Vagina (tissue), 2 donors: ENCODE results near the gene SIDT1. TPM values are rescaled to one million over a fixed set of nuclear protein-coding genes. Genes with fewer than 3 reads are reported as not detected.

Experiments
- DNase-seq, 2 donors: peaks; one replicate each; pipeline ENCODE4 v3.0.0-alpha.2; 2017; ENCODE audit errors: extremely low spot score in 2 of 2
- H3K27ac ChIP-seq: fragments of 200-600 bp; sonication (generic); one replicate; pipeline ENCODE4 v1.5.1; 2019
- H3K27me3 ChIP-seq: fragments of 200-600 bp; sonication (generic); one replicate; pipeline ENCODE4 v1.5.1; 2019
- H3K36me3 ChIP-seq, 2 donors: fragments of 200-600 bp; sonication (generic); one replicate each; pipeline ENCODE4 v1.5.1; 2017 to 2019
- H3K4me1 ChIP-seq: fragments of 200-600 bp; sonication (generic); one replicate; pipeline ENCODE4 v1.5.1; 2019
- H3K4me3 ChIP-seq, 2 donors: fragments of 200-600 bp; sonication (generic); 1 replicate in 1 of 2; 2 replicates in 1 of 2; pipeline ENCODE4 v1.5.1; 2016 to 2019
- H3K9me3 ChIP-seq: fragments of 200-600 bp; sonication (generic); one replicate; pipeline ENCODE4 v1.5.1; 2019
- CTCF ChIP-seq, 3 experiments: fragments of 450-650 bp in 2 of 3; fragments of 200-600 bp in 1 of 3; sonication (generic) in 1 of 3; IDR thresholded peaks; one replicate each; pipeline ENCODE4 v1.5.1; 2017 to 2019; ENCODE audit warnings: antibody characterized with exemption in 3 of 3, mild to moderate bottlenecking in 2 of 3, moderate library complexity in 2 of 3
- POLR2A ChIP-seq, 2 donors: fragments of 450-650 bp; IDR thresholded peaks; one replicate each; pipeline ENCODE4 v1.6.1; 2017; ENCODE audit warnings: antibody characterized with exemption in 2 of 2, mild to moderate bottlenecking in 2 of 2, moderate library complexity in 2 of 2
- POLR2AphosphoS5 ChIP-seq, 2 donors: sonication (generic); formaldehyde crosslinking; IDR thresholded peaks; one replicate each; pipeline ENCODE4 v1.9.0; 2017; ENCODE audit warnings: antibody characterized with exemption in 2 of 2, mild to moderate bottlenecking in 2 of 2, low read depth in 1 of 2; ENCODE audit not compliant: insufficient read depth in 1 of 2
- intact Hi-C: fragments of 100-400 bp; cut with DNase I; formaldehyde crosslinking; loops from one replicate; pipeline ENCODE4 v1.15.1; 2023
- total RNA-seq: library from RNA; depleted of rRNA; stranded (reverse); fragments of >200 nt; gene quantifications from one replicate; pipeline ENCODE4 v1.2.3, GENCODE V29; 2016

Gene SIDT1
- total RNA-seq, 1 donor from 2014 or later, result 44.0 TPM

- Histone ChIP-seq H3K4me3 (no peak overlapping the region), H3K9me3 (no peaks in the 10 kb centered on the region), H3K27me3 (no peaks in the 10 kb centered on the region), H3K27ac (no peak overlapping the region), H3K4me1 (no peaks in the 10 kb centered on the region), H3K36me3 (peaks cover 0 to 25% of the 10 kb centered on the region in 2 donors)
- TF ChIP-seq POLR2A (IDR thresholded peaks at IDR 0.05), result no peak
- no peak for TF ChIP-seq POLR2AphosphoS5 (IDR thresholded peaks at IDR 0.05; ENCODE audit: insufficient read depth in 1 of 2, low read depth in 1 of 2)
- no peak for TF ChIP-seq CTCF (IDR thresholded peaks at IDR 0.05)
- DNase-seq, result no peak
- intact Hi-C loops, result no loop called here
Measured at GRCh38 chr3:113663761-113664160, 131.4 kb downstream of the SIDT1 start.

GRCh38 chr3:113664523-113665094, 132.3 kb downstream of the SIDT1 start:
- H3K36me3 ChIP-seq, result peaks cover 0 to 22% of the 10 kb centered on the region in 2 donors
- no peaks in the 10 kb centered on the region for H3K4me1 ChIP-seq
- H3K4me3 ChIP-seq, result no peak overlapping the region
- intact Hi-C loops, result no loop called here
- H3K27ac ChIP-seq, result no peak overlapping the region
- TF ChIP-seq CTCF (IDR thresholded peaks at IDR 0.05) (no peak), POLR2AphosphoS5 (IDR thresholded peaks at IDR 0.05; ENCODE audit: insufficient read depth in 1 of 2, low read depth in 1 of 2) (no peak), POLR2A (IDR thresholded peaks at IDR 0.05) (no peak)
- no peaks in the 10 kb centered on the region for H3K9me3 ChIP-seq
- H3K27me3 ChIP-seq, result no peaks in the 10 kb centered on the region
- DNase-seq, result no peak

GRCh38 chr3:113668015-113668414, 135.7 kb downstream of the SIDT1 start:
- Histone ChIP-seq H3K9me3 (no peaks in the 10 kb centered on the region), H3K36me3 (peaks cover 0 to 6% of the 10 kb centered on the region in 2 donors), H3K27me3 (no peaks in the 10 kb centered on the region), H3K4me1 (no peaks in the 10 kb centered on the region), H3K27ac (no peak overlapping the region), H3K4me3 (no peak overlapping the region)
- no peak for DNase-seq
- no peak for TF ChIP-seq CTCF (IDR thresholded peaks at IDR 0.05)
- no peak for TF ChIP-seq POLR2AphosphoS5 (IDR thresholded peaks at IDR 0.05; ENCODE audit: insufficient read depth in 1 of 2, low read depth in 1 of 2)
- no peak for TF ChIP-seq POLR2A (IDR thresholded peaks at IDR 0.05)
- intact Hi-C loops, result no loop called here

GRCh38 chr3:113673593-113673992, 141.2 kb downstream of the SIDT1 start:
- Histone ChIP-seq H3K4me3 (no peak overlapping the region), H3K27ac (no peak overlapping the region), H3K36me3 (peaks cover 0 to 21% of the 10 kb centered on the region in 2 donors), H3K9me3 (no peaks in the 10 kb centered on the region), H3K4me1 (no peaks in the 10 kb centered on the region), H3K27me3 (no peaks in the 10 kb centered on the region)
- TF ChIP-seq POLR2AphosphoS5 (IDR thresholded peaks at IDR 0.05; ENCODE audit: insufficient read depth in 1 of 2, low read depth in 1 of 2), result no peak
- TF ChIP-seq POLR2A (IDR thresholded peaks at IDR 0.05), result no peak
- no peak for TF ChIP-seq CTCF (IDR thresholded peaks at IDR 0.05)
- no peak for DNase-seq
- intact Hi-C loops, result no loop called here

GRCh38 chr3:113676261-113676660, 143.9 kb downstream of the SIDT1 start:
- peaks cover 0 to 21% of the 10 kb centered on the region in 2 donors for H3K36me3 ChIP-seq
- no peak for TF ChIP-seq POLR2A (IDR thresholded peaks at IDR 0.05)
- no peak for TF ChIP-seq POLR2AphosphoS5 (IDR thresholded peaks at IDR 0.05; ENCODE audit: insufficient read depth in 1 of 2, low read depth in 1 of 2)
- no peak for TF ChIP-seq CTCF (IDR thresholded peaks at IDR 0.05)

More at GRCh38 chr3:113676261-113676660, 143.9 kb downstream of the SIDT1 start:
- intact Hi-C loops, result no loop called here
- Histone ChIP-seq H3K27ac (no peak overlapping the region), H3K27me3 (no peaks in the 10 kb centered on the region), H3K4me3 (no peak overlapping the region), H3K9me3 (no peaks in the 10 kb centered on the region), H3K4me1 (no peaks in the 10 kb centered on the region)
- DNase-seq, result no peak
